Measurements from ENCODE around the gene ANKRD63. TPM values are rescaled to one million over a fixed set of nuclear protein-coding genes. Genes with fewer than 3 reads are reported as not detected.

The ANKRD63 gene
- total and polyA plus RNA-seq, 9 of the 15 experiments (the other 6 are each of a cell fraction or from before 2014, with no cell fraction given), result 1.3 to 2.0 (median 1.8) TPM; not detected in 6

DNA sequence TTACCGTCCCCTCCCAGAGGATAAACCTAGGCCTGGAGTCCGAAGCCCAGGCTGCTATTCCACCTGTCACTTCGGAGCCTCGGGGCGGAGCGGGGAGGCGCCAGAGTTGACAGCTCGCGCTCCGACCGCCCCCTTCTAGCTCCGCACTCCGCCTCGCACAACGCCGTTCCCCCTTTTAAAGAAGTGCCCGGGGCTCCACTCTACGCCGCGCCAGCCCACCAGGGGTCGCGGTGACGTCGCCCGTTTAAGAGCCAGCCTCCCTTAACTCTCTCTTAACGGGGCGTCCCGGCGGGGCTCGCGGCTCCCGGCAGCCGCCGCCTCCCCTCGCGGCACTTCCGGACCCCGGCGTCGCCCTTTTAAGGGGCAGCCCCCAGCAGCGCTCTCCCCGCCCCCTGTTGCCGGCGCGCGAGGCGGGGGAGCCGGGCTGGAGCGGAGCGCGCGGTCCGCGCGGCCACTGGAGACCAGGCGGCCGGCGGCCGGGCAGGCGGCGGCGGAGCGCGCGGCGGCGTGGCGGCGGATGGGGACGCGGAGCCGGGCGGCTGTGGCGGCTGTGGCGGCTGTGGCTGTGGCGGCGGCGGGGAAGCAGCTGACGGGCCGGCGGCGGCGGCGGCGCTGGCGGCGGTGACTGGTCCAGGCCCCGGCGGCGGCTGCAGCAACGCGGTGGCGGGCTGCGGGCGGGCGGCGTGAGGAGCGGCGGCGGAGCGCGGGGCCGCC lies 40.5 kb upstream of the ANKRD63 start, which contains the start of gene INAFM2 (continued):
- TF ChIP-seq FOXM1 (IDR thresholded peaks at IDR 0.05; ENCODE audit: low read depth), result peak; percentile 98
- 0 out of 2 replicates have a peak, but pooled peaks have one; percentile 49 for TF ChIP-seq FOXM1 (CRISPR knock-in tag; IDR thresholded peaks at IDR 0.05; ENCODE audit: low read depth)
- TF ChIP-seq PRDM10 (IDR thresholded peaks at IDR 0.05; ENCODE audit: partially characterized antibody), result peak; percentile 50
- TF ChIP-seq MYC (IDR thresholded peaks at IDR 0.05; ENCODE audit: low read depth, low read length), result peak; percentile 45
- no peak for TF ChIP-seq MYC (CRISPR knock-in tag; IDR thresholded peaks at IDR 0.05; ENCODE audit: borderline replicate concordance, low read depth)
- TF ChIP-seq ARNT (IDR thresholded peaks at IDR 0.05), result no peak
- TF ChIP-seq KAT7 (CRISPR knock-in tag; IDR thresholded peaks at IDR 0.05; ENCODE audit: borderline replicate concordance), result peak; percentile 52; the same call in 1 of the 2 replicates
- no peak for TF ChIP-seq DNMT1 (IDR thresholded peaks at IDR 0.05)
- peak in 1 of 2 experiments; percentile 28; a peak in 2 of 4 replicates for TF ChIP-seq TBL1XR1 (IDR thresholded peaks at IDR 0.05; ENCODE audit: low read length in 2 of 2)
- no peak for TF ChIP-seq ZNF280A (IDR thresholded peaks at IDR 0.05; ENCODE audit: low read depth, partially characterized antibody)
- no peak for TF ChIP-seq ZNF324 (CRISPR knock-in tag; IDR thresholded peaks at IDR 0.05)
- peak; percentile 82 for TF ChIP-seq ZBTB1 (CRISPR knock-in tag; IDR thresholded peaks at IDR 0.05; ENCODE audit: borderline replicate concordance, low read depth)
- no peak for TF ChIP-seq FOS (IDR thresholded peaks at IDR 0.05; ENCODE audit: extremely low read depth, insufficient read length)
- TF ChIP-seq SP1 (CRISPR knock-in tag; IDR thresholded peaks at IDR 0.05), result peak; percentile 92; the same call in 1 of the 2 replicates
- TF ChIP-seq SOX6 (IDR thresholded peaks at IDR 0.05), result peak; percentile 65; the same call in 1 of the 2 replicates
- TF ChIP-seq GATAD2B (IDR thresholded peaks at IDR 0.05; ENCODE audit: borderline replicate concordance), result peak; percentile 48; the same call in 1 of the 2 replicates
- TF ChIP-seq FOSL1 (tag; conservative IDR thresholded peaks at IDR 0.05), result peak; percentile 33; the same call in 1 of the 2 replicates
- TF ChIP-seq ZBTB9 (CRISPR knock-in tag; IDR thresholded peaks at IDR 0.05), result no peak
- TF ChIP-seq, protein P1, sequence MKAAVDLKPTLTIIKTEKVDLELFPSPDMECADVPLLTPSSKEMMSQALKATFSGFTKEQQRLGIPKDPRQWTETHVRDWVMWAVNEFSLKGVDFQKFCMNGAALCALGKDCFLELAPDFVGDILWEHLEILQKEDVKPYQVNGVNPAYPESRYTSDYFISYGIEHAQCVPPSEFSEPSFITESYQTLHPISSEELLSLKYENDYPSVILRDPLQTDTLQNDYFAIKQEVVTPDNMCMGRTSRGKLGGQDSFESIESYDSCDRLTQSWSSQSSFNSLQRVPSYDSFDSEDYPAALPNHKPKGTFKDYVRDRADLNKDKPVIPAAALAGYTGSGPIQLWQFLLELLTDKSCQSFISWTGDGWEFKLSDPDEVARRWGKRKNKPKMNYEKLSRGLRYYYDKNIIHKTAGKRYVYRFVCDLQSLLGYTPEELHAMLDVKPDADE (conservative IDR thresholded peaks at IDR 0.05; ENCODE audit: control insufficient read depth, low read depth, low read length), result peak; percentile 62; the same call in 1 of the 2 replicates
- TF ChIP-seq NFYB (IDR thresholded peaks at IDR 0.05; ENCODE audit: extremely low read depth, insufficient read length), result no peak

Data from K562 (cell line).